Subcutaneous adipose tissue (tissue), 4 donors: Measurements from ENCODE around the gene MBNL2. TPM values are rescaled to one million over a fixed set of nuclear protein-coding genes. Genes with fewer than 3 reads are reported as not detected.

Experiments
- CTCF ChIP-seq: fragments of 450-650 bp; IDR thresholded peaks from one replicate; pipeline ENCODE4 v1.5.1; 2016; ENCODE audit warnings: low read depth, mild to moderate bottlenecking, control low read depth, antibody characterized with exemption, moderate library complexity
- total RNA-seq, 4 donors: library from RNA; depleted of rRNA; stranded (reverse); fragments of >200 nt; gene quantifications; one replicate each; pipeline ENCODE4 v1.1.0, GENCODE V29; 2016

MBNL2 gene
- total RNA-seq, 4 donors from 2014 or later: 83.9 to 141 (median 91.2) TPM

GRCh38 chr13:97221466-97221865 is 667 bp upstream of the MBNL2 start:
- TF ChIP-seq CTCF: no peak

DNA sequence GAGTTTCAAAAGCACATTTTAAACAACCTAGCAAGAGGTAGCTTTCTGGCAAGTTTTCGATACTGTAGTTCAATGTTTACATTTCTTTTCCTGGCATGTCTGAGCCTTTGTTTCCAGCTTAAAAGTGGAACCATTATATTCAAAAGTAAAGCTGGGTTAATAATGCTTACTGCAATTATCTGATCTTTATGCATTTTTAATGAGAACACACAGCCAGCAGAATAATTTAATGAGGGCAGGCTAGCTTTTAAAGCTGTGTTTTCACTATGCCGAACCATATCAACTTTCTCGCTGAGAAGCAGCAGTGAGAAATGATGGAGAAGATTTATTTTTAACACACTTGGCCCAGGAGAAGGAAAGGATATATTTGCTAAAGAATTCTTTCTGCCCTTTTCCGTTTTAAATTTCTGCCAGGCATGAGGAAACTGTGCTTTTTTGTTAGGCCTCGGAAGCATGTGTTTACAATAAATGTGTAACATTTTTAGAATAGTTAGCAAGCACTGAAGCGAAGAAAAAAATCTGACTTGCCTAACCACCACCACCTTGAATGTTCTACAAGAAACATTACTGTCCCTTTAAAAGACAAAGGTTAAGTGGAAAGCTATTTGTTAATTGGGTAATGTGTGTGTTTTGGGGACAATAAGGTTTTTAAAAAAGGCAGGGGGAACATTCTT is 1.0 kb downstream of the MBNL2 start:
- TF ChIP-seq CTCF: no peak

DNA sequence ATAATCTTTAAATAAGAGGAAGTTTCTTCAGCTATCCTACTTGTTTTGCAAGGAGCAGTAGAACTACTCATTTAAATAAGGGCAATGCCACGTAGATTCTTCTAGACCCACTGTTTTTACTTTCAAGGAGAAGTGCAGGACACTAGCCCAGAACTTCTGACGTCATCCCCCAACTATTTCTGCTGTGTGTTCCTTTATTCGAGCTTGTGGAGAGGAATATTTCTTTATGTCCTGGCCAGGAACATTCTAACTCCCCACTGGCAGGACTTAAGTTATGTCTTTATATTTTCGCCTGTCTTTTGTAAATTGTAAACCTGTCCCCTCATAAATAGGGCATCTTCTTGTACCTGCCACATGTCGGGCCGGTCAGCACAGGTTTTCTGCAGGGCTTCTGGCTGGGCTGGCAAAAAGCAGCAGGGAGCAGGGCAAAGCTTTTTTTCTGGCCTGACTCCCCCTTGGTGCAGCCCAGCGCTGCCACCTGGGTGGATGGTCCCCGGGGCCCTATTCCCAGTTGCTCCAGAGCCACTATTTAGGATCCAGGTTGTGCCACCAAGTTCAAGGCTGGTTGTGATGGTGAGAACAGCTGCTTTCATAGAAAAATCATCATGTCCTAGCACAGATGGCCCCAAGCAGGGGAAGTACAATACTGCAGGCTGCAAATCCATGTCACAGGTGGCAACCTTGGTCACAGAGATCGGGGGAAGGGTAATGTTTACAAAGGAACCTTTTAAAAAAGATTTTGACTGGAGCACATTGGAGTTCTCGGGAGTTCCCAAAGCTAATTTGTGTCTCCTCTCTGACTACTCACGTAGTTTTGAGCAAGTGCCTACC is 1.8 kb downstream of the MBNL2 start:
- no peak for TF ChIP-seq CTCF

- no peak for TF ChIP-seq CTCF
These were observed 2.6 kb downstream of the MBNL2 start for GRCh38 chr13:97224544-97225300.

DNA sequence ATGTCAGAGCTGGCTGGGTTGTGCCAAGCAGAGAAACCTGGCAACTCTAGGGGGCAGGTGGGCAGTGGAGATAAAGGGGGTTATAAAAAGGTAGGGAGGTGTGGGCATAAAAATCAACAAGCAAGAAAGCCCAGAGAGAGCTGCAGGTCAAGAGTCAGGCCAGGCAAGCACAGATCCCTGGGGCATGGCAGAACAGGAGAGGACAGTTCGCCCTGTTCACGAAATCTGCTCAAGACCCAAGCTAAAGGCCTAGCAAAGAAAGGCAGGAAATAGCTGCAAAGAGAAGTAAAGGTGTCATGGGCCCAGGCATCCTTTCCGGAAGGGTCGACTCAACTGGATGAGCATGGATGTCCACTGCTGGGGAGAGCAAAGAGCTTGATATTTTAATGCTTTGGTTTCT is 3.4 kb downstream of the MBNL2 start:
- no peak for TF ChIP-seq CTCF

GRCh38 chr13:97226013-97226412 is 3.9 kb downstream of the MBNL2 start:
- TF ChIP-seq CTCF: no peak
